HG03354 (cell line): ENCODE measurements around the gene GPR137.

Source experiments
- ATAC-seq: cut with Tn5 transposase; IDR thresholded peaks from one replicate; pipeline ENCODE4 v1.9.1; 2021; ENCODE audit warnings: mild to moderate bottlenecking; ENCODE audit not compliant: unreplicated experiment, poor library complexity, severe bottlenecking

GPR137 gene

GRCh38 chr11:64283092-64283491, 2.6 kb upstream of the GPR137 start:
- no peak for ATAC-seq

- peak; percentile 74 for ATAC-seq
Observed at GRCh38 chr11:64284048-64284961, 1.3 kb upstream of the GPR137 start, which contains the start of gene BAD. Gene BAD, minus strand, starts transcription at chr11:64284665. Its CDS starts 297 bp downstream, at chr11:64284368.

- ATAC-seq: no peak
Observed at GRCh38 chr11:64285885-64286800, 495 bp downstream of the GPR137 start.

- no peak for ATAC-seq
Observed at GRCh38 chr11:64286801-64287159, 1.1 kb downstream of the GPR137 start.

- no peak for ATAC-seq
Observed at GRCh38 chr11:64287676-64288352, 2.2 kb downstream of the GPR137 start.

GRCh38 chr11:64288353-64288750, 2.7 kb downstream of the GPR137 start:
- ATAC-seq: no peak

- ATAC-seq: no peak
Observed at GRCh38 chr11:64289002-64289564, 3.4 kb downstream of the GPR137 start.

GRCh38 chr11:64290352-64291261, 5.0 kb downstream of the GPR137 start:
- no peak for ATAC-seq

GRCh38 chr11:64291262-64291751, 5.7 kb downstream of the GPR137 start, which contains the start of gene KCNK4:
Gene KCNK4, plus strand, starts transcription at chr11:64291302. Its CDS starts 1,717 bp downstream, at chr11:64293019.
- no peak for ATAC-seq

- ATAC-seq: no peak
Observed at GRCh38 chr11:64291752-64292459, 6.3 kb downstream of the GPR137 start.

GRCh38 chr11:64292460-64293254, 7.0 kb downstream of the GPR137 start:
- no peak for ATAC-seq

GRCh38 chr11:64294774-64295173, 9.1 kb downstream of the GPR137 start:
- ATAC-seq: no peak

GRCh38 chr11:64295760-64296159, 10.1 kb downstream of the GPR137 start:
- ATAC-seq: no peak

GRCh38 chr11:64296236-64296635, 10.6 kb downstream of the GPR137 start:
- no peak for ATAC-seq

GRCh38 chr11:64296830-64297698, 11.4 kb downstream of the GPR137 start:
- no peak for ATAC-seq

GRCh38 chr11:64297699-64298358, 12.2 kb downstream of the GPR137 start:
- no peak for ATAC-seq
